SK-N-SH (cell line): Measurements from ENCODE around the gene SPA17. TPM values are rescaled to one million over a fixed set of nuclear protein-coding genes. Genes with fewer than 3 reads are reported as not detected.

Experiments
- CHD2 ChIP-seq: fragments of 150-350 bp; IDR thresholded peaks from 2 replicates; pipeline ENCODE4 v1.6.1; 2018; ENCODE audit warnings: low read length; ENCODE audit not compliant: partially characterized antibody
- ELF1 ChIP-seq: IDR thresholded peaks from 2 replicates; pipeline ENCODE4 v1.4.0; 2012
- EP300 ChIP-seq, 2 experiments: IDR thresholded peaks; 2 replicates each; pipeline versions ENCODE4 v1.4.0 to v1.6.1; 2012; ENCODE audit warnings: borderline replicate concordance in 1 of 2, low read depth in 1 of 2, low read length in 1 of 2
- FOSL2 ChIP-seq: IDR thresholded peaks from 2 replicates; pipeline ENCODE4 v1.4.0; 2012; ENCODE audit warnings: low read depth, mild to moderate bottlenecking, moderate library complexity, borderline replicate concordance
- FOXM1 ChIP-seq: IDR thresholded peaks from 2 replicates; pipeline ENCODE4 v1.4.0; 2012; ENCODE audit warnings: low read depth, mild to moderate bottlenecking
- JUND ChIP-seq: IDR thresholded peaks from 2 replicates; pipeline ENCODE4 v1.4.0; 2012
- MXI1 ChIP-seq: IDR thresholded peaks from 2 replicates; pipeline ENCODE4 v1.6.1; 2012; ENCODE audit warnings: mild to moderate bottlenecking, low read depth, low read length, improper control_type of control experiment
- NFIC ChIP-seq: IDR thresholded peaks from 2 replicates; pipeline ENCODE4 v1.4.0; 2012; ENCODE audit warnings: borderline replicate concordance
- NRF1 ChIP-seq: IDR thresholded peaks from 2 replicates; pipeline ENCODE4 v1.6.1; 2012; ENCODE audit warnings: low read depth, mild to moderate bottlenecking, low read length
- RCOR1 ChIP-seq: fragments of 150-350 bp; IDR thresholded peaks from 2 replicates; pipeline ENCODE4 v1.6.1; 2017; ENCODE audit warnings: antibody characterized with exemption, low read length
- REST ChIP-seq: IDR thresholded peaks from 2 replicates; pipeline ENCODE4 v1.6.1; 2012; ENCODE audit warnings: mild to moderate bottlenecking, low read depth, low read length, moderate library complexity
- RXRA ChIP-seq: IDR thresholded peaks from 2 replicates; pipeline ENCODE4 v1.4.0; 2012; ENCODE audit warnings: low read depth, mild to moderate bottlenecking, borderline replicate concordance
- SIN3A ChIP-seq: IDR thresholded peaks from 2 replicates; pipeline ENCODE4 v1.6.1; 2012; ENCODE audit warnings: low read depth, mild to moderate bottlenecking, low read length, moderate library complexity, borderline replicate concordance
- SMC3 ChIP-seq: IDR thresholded peaks from 2 replicates; pipeline ENCODE4 v1.6.1; 2012; ENCODE audit warnings: low read depth, low read length, improper control_type of control experiment
- TAF1 ChIP-seq: IDR thresholded peaks from 2 replicates; pipeline ENCODE4 v1.6.1; 2012; ENCODE audit warnings: low read depth, mild to moderate bottlenecking, low read length, moderate library complexity, borderline replicate concordance
- TCF12 ChIP-seq: IDR thresholded peaks from 2 replicates; pipeline ENCODE4 v1.4.0; 2012
- USF1 ChIP-seq: IDR thresholded peaks from 2 replicates; pipeline ENCODE4 v1.4.0; 2012; ENCODE audit warnings: low read depth, borderline replicate concordance
- YY1 ChIP-seq: IDR thresholded peaks from 2 replicates; pipeline ENCODE4 v1.4.0; 2012; ENCODE audit warnings: low read depth, mild to moderate bottlenecking
- polyA plus RNA-seq, 3 experiments: library from polyadenylated mRNA; depleted of rRNA; stranded (reverse); fragments of >200 nt; gene quantifications; 2 replicates each; pipeline ENCODE4 v1.2.3, GENCODE V29; 2012
- TF ChIP-seq, protein P1 (sequence below): IDR thresholded peaks from 2 replicates; pipeline ENCODE4 v1.4.0; 2012; ENCODE audit warnings: low read depth
- TF ChIP-seq, protein P2 (sequence below): IDR thresholded peaks from 2 replicates; pipeline ENCODE4 v1.4.0; 2012; ENCODE audit warnings: low read depth, borderline replicate concordance

Gene SPA17
- polyA plus RNA-seq, 1 of the 3 experiments (the other 2 are of a cell fraction) = 7.7 TPM

- TF ChIP-seq TAF1 (no peak), TCF12 (peak; percentile 41; the same call in 1 of the 2 replicates), FOSL2 (no peak), JUND (0 out of 2 replicates have a peak, but pooled peaks have one; percentile 18), RCOR1 (no peak), NRF1 (no peak), EP300 (IDR thresholded peaks at IDR 0.05; ENCODE audit: borderline replicate concordance in 1 of 2, low read depth in 1 of 2, low read length in 1 of 2) (peak in 1 of 2 experiments; percentile 30; a peak in 1 of 4 replicates), REST (no peak), ELF1 (no peak), MXI1 (no peak), SIN3A (no peak), CHD2 (no peak), YY1 (peak; percentile 67; the same call in 1 of the 2 replicates), SMC3 (no peak), RXRA (no peak), FOXM1 (no peak), USF1 (no peak), NFIC (peak; percentile 65)
- TF ChIP-seq, protein P1, sequence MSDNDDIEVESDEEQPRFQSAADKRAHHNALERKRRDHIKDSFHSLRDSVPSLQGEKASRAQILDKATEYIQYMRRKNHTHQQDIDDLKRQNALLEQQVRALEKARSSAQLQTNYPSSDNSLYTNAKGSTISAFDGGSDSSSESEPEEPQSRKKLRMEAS = 0 out of 2 replicates have a peak, but pooled peaks have one; percentile 28
- TF ChIP-seq, protein P2, sequence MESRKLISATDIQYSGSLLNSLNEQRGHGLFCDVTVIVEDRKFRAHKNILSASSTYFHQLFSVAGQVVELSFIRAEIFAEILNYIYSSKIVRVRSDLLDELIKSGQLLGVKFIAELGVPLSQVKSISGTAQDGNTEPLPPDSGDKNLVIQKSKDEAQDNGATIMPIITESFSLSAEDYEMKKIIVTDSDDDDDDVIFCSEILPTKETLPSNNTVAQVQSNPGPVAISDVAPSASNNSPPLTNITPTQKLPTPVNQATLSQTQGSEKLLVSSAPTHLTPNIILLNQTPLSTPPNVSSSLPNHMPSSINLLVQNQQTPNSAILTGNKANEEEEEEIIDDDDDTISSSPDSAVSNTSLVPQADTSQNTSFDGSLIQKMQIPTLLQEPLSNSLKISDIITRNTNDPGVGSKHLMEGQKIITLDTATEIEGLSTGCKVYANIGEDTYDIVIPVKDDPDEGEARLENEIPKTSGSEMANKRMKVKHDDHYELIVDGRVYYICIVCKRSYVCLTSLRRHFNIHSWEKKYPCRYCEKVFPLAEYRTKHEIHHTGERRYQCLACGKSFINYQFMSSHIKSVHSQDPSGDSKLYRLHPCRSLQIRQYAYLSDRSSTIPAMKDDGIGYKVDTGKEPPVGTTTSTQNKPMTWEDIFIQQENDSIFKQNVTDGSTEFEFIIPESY = no peak
Measured at GRCh38 chr11:124643605-124644425, 29.9 kb upstream of the SPA17 start (continued).
